ENCODE measurements around the gene PHB1.

Gene PHB1

GRCh38 chr17:49361902-49362722 lies 52.6 kb downstream of the PHB1 start, which contains the start of gene ZNF652 (continued):
- peak; percentile 71 for TF ChIP-seq ZBTB26 (tag by site-specific recombination; optimal IDR thresholded peaks at IDR 0.05)
- no peak for TF ChIP-seq ZNF777 (tag by site-specific recombination; IDR thresholded peaks at IDR 0.05; ENCODE audit: borderline replicate concordance)
- TF ChIP-seq ZNF433 (tag by site-specific recombination; IDR thresholded peaks at IDR 0.05; ENCODE audit: low read depth): no peak
- TF ChIP-seq ZNF146 (tag by site-specific recombination; IDR thresholded peaks at IDR 0.05): no peak
- TF ChIP-seq ZNF792 (tag by site-specific recombination; IDR thresholded peaks at IDR 0.05): no peak
- TF ChIP-seq MEIS1 (CRISPR knock-in tag; IDR thresholded peaks at IDR 0.05; ENCODE audit: borderline replicate concordance): no peak
- TF ChIP-seq WT1 (tag by site-specific recombination; IDR thresholded peaks at IDR 0.05): no peak
- no peak for TF ChIP-seq ZBTB49 (tag by site-specific recombination; IDR thresholded peaks at IDR 0.05; ENCODE audit: low read depth)
- TF ChIP-seq KLF1 (tag by site-specific recombination; IDR thresholded peaks at IDR 0.05): peak; percentile 20; the same call in 1 of the 2 replicates
- TF ChIP-seq SETDB1 (IDR thresholded peaks at IDR 0.05; ENCODE audit: insufficient read length, low read length): no peak
- peak; percentile 30 for TF ChIP-seq ZBTB8A (tag by site-specific recombination; IDR thresholded peaks at IDR 0.05)
- no peak for TF ChIP-seq ZNF558 (tag by site-specific recombination; IDR thresholded peaks at IDR 0.05)
- no peak for TF ChIP-seq ZNF2 (tag by site-specific recombination; IDR thresholded peaks at IDR 0.05)
- TF ChIP-seq KLF9 (tag by site-specific recombination; IDR thresholded peaks at IDR 0.05; ENCODE audit: low read depth): peak; percentile 97
- TF ChIP-seq ZNF626 (tag by site-specific recombination; IDR thresholded peaks at IDR 0.05): no peak
- TF ChIP-seq ZXDB (tag by site-specific recombination; IDR thresholded peaks at IDR 0.05): 0 out of 2 replicates have a peak, but pooled peaks have one; percentile 46
- no peak for TF ChIP-seq IKZF3 (tag by site-specific recombination; IDR thresholded peaks at IDR 0.05)
- peak; percentile 72; the same call in 1 of the 2 replicates for TF ChIP-seq KLF16 (tag by site-specific recombination; IDR thresholded peaks at IDR 0.05)
- peak; percentile 87 for TF ChIP-seq ZNF398 (tag by site-specific recombination; IDR thresholded peaks at IDR 0.05)
- no peak for TF ChIP-seq ZNF621 (tag by site-specific recombination; IDR thresholded peaks at IDR 0.05)
- no peak for TF ChIP-seq ZNF18 (tag by site-specific recombination; IDR thresholded peaks at IDR 0.05)
- no peak for TF ChIP-seq ZNF133 (tag by site-specific recombination; IDR thresholded peaks at IDR 0.05)
- TF ChIP-seq SP3 (tag by site-specific recombination; IDR thresholded peaks at IDR 0.05): peak; percentile 80
- no peak for TF ChIP-seq YY1 (tag by site-specific recombination; IDR thresholded peaks at IDR 0.05)
- no peak for TF ChIP-seq ZBTB44 (tag by site-specific recombination; IDR thresholded peaks at IDR 0.05)
